Fibroblast of lung (primary cell): ENCODE results near the gene TFAP2D.

Experiments
- CTCF ChIP-seq, 2 donors: IDR thresholded peaks in 1 of 2; conservative IDR thresholded peaks in 1 of 2; 1 replicate in 1 of 2; 2 replicates in 1 of 2; pipeline ENCODE4 v1.5.1; 2011 to 2012; ENCODE audit warnings: low read length in 2 of 2, control low read depth in 1 of 2, inconsistent platforms in 1 of 2, low read depth in 1 of 2, mild to moderate bottlenecking in 1 of 2
- EZH2 ChIP-seq: IDR thresholded peaks from 2 replicates; pipeline ENCODE4 v1.5.1; 2012; ENCODE audit warnings: low read length, control low read depth, mild to moderate bottlenecking; ENCODE audit errors: missing control alignments

- TF ChIP-seq CTCF (conservative IDR thresholded peaks at IDR 0.05 in 1 of 2, IDR thresholded peaks at IDR 0.05 in 1 of 2; ENCODE audit: low read depth in 1 of 2, low read length in 2 of 2) (no peak), EZH2 (no peak)
Measured at GRCh38 chr6:50681213-50681824, 32.0 kb upstream of the TFAP2D start.
